ENCODE results near the gene KYAT1. TPM values are rescaled to one million over a fixed set of nuclear protein-coding genes. Genes with fewer than 3 reads are reported as not detected.
"Not testable (repeated sequence)": the region's sequence is repeated elsewhere in the genome, so short reads cannot be mapped to it uniquely, and the experiment has no call there.

KYAT1 gene
- total and polyA plus RNA-seq, 8 donors: 0.58 to 25.7 (median 5.7) TPM

- no peaks in the 10 kb centered on the region for H3K27me3 ChIP-seq
- no peaks in the 10 kb centered on the region for H3K9me3 ChIP-seq
- no peak for DNase-seq
- WGBS, 5 donors: 71 to 90% (median 81%) methylated on average over 5 of the region's 5 CpGs
- intact Hi-C loops (cut with DNase I; ENCODE audit: low total_unique reads): no loop called here
- H3K4me1 ChIP-seq: peaks cover 21 to 44% (median 35%) of the 10 kb centered on the region in 4 donors
- H3K4me3 ChIP-seq: no peak overlapping the region
- TF ChIP-seq CTCF (IDR thresholded peaks at IDR 0.05): no peak
- no peak for TF ChIP-seq POLR2A (IDR thresholded peaks at IDR 0.05)
- TF ChIP-seq EP300 (IDR thresholded peaks at IDR 0.05): no peak
- H3K27ac ChIP-seq: peak overlapping the region in 1 of 5 donors; percentile 21
- no peaks in the 10 kb centered on the region for H3K36me3 ChIP-seq
Measured at GRCh38 chr9:128877852-128878251, 3.9 kb downstream of the KYAT1 start.

GRCh38 chr9:128870941-128871265 is 10.8 kb downstream of the KYAT1 start:
- H3K9me3 ChIP-seq; DNase-seq; H3K27ac ChIP-seq; H3K4me3 ChIP-seq; intact Hi-C loops (cut with DNase I; ENCODE audit: low total_unique reads); H3K27me3 ChIP-seq: not testable (repeated sequence)
- Histone ChIP-seq H3K4me1 (peaks cover 0 to 11% (median 6%) of the 10 kb centered on the region in 4 donors), H3K36me3 (peaks cover 0 to 14% (median 5%) of the 10 kb centered on the region in 4 donors)
- 90 to 95% (median 92%) methylated on average over 7 of the region's 7 CpGs for WGBS, 5 donors

GRCh38 chr9:128870128-128870940 is 11.4 kb downstream of the KYAT1 start:
- DNase-seq: no peak
- TF ChIP-seq POLR2AphosphoS5 (IDR thresholded peaks at IDR 0.05): no peak
- TF ChIP-seq POLR2A (IDR thresholded peaks at IDR 0.05): no peak
- no peak for TF ChIP-seq EP300 (IDR thresholded peaks at IDR 0.05)
- TF ChIP-seq CTCF (IDR thresholded peaks at IDR 0.05): no peak
- 89 to 93% (median 91%) methylated on average over 7 of the region's 7 CpGs for WGBS, 5 donors
- H3K4me1 ChIP-seq: peaks cover 0 to 5% (median under 1%) of the 10 kb centered on the region in 4 donors
- H3K36me3 ChIP-seq: peaks cover 0 to 14% (median 5%) of the 10 kb centered on the region in 4 donors
- no peak overlapping the region for H3K27ac ChIP-seq
- no peak overlapping the region for H3K4me3 ChIP-seq
- no peaks in the 10 kb centered on the region for H3K27me3 ChIP-seq
- intact Hi-C loops (cut with DNase I; ENCODE audit: low total_unique reads): no loop called here
- H3K9me3 ChIP-seq: no peaks in the 10 kb centered on the region

- TF ChIP-seq POLR2A (IDR thresholded peaks at IDR 0.05) (no peak), EP300 (IDR thresholded peaks at IDR 0.05) (no peak), POLR2AphosphoS5 (IDR thresholded peaks at IDR 0.05) (peak in 1 of 3 donors; percentile 47), CTCF (IDR thresholded peaks at IDR 0.05) (peak in 6 of 7 experiments; percentile 88 to 98 (median 95))
- 23 to 29% (median 27%) methylated on average over 10 of the region's 10 CpGs for WGBS, 5 donors
- DNase-seq: peak; percentile 80 to 88
- peak overlapping the region; percentile 2 to 69 (median 23) for H3K27ac ChIP-seq
- no peaks in the 10 kb centered on the region for H3K27me3 ChIP-seq
- no peaks in the 10 kb centered on the region for H3K36me3 ChIP-seq
- no peak overlapping the region for H3K4me3 ChIP-seq
- H3K4me1 ChIP-seq: peaks cover 18 to 42% (median 32%) of the 10 kb centered on the region in 4 donors
- intact Hi-C loops (cut with DNase I; ENCODE audit: low total_unique reads): no loop called here
- H3K9me3 ChIP-seq: no peaks in the 10 kb centered on the region
Measured at GRCh38 chr9:128863647-128864046, 18.1 kb downstream of the KYAT1 start.

GRCh38 chr9:128862401-128862851 is 19.3 kb downstream of the KYAT1 start:
- H3K4me1 ChIP-seq: peaks cover 18 to 42% (median 32%) of the 10 kb centered on the region in 4 donors
- H3K4me3 ChIP-seq: no peak overlapping the region
- H3K36me3 ChIP-seq: no peaks in the 10 kb centered on the region
- no peaks in the 10 kb centered on the region for H3K27me3 ChIP-seq
- intact Hi-C loops (cut with DNase I; ENCODE audit: low total_unique reads): no loop called here
- TF ChIP-seq POLR2AphosphoS5 (IDR thresholded peaks at IDR 0.05) (peak in 1 of 3 donors; percentile 64), CTCF (IDR thresholded peaks at IDR 0.05) (no peak), EP300 (IDR thresholded peaks at IDR 0.05) (no peak)
- peak overlapping the region; percentile 38 to 69 (median 65) for H3K27ac ChIP-seq
- DNase-seq: peak in 1 of 2 donors; percentile 90
- no peaks in the 10 kb centered on the region for H3K9me3 ChIP-seq
- WGBS, 5 donors: 41 to 66% (median 47%) methylated on average over 6 of the region's 6 CpGs
